Right atrium auricular region (tissue), 2 donors: ENCODE measurements around the gene DNASE1L3. TPM values are rescaled to one million over a fixed set of nuclear protein-coding genes. Genes with fewer than 3 reads are reported as not detected.

Experiments used
- DNase-seq: peaks from one replicate; pipeline ENCODE4 v3.0.0-alpha.2; 2019; ENCODE audit warnings: low spot score
- H3K27ac ChIP-seq, 2 donors: fragments of 200-600 bp; sonication (generic); 1 replicate in 1 of 2; 2 replicates in 1 of 2; pipeline ENCODE4 v1.5.1; 2016 to 2019
- H3K27me3 ChIP-seq, 2 donors: fragments of 200-600 bp; sonication (generic); one replicate each; pipeline versions ENCODE4 v1.5.1 to v1.6.0; 2017 to 2019
- H3K36me3 ChIP-seq: fragments of 200-600 bp; sonication (generic); one replicate; pipeline ENCODE4 v1.5.1; 2016
- H3K4me1 ChIP-seq, 2 donors: fragments of 200-600 bp; sonication (generic); one replicate each; pipeline versions ENCODE4 v1.5.1 to v1.6.0; 2017 to 2019
- H3K4me3 ChIP-seq, 2 donors: fragments of 200-600 bp; sonication (generic); 1 replicate in 1 of 2; 2 replicates in 1 of 2; pipeline ENCODE4 v1.5.1; 2017 to 2019; ENCODE audit warnings: mild to moderate bottlenecking in 1 of 2, moderate library complexity in 1 of 2
- H3K9me3 ChIP-seq, 2 donors: fragments of 200-600 bp; sonication (generic); one replicate each; pipeline ENCODE4 v1.5.1; 2019
- CTCF ChIP-seq, 2 donors: fragments of 200-600 bp; sonication (generic); IDR thresholded peaks; one replicate each; pipeline ENCODE4 v1.5.1; 2019; ENCODE audit warnings: antibody characterized with exemption in 2 of 2
- total RNA-seq, 2 donors: library from RNA; depleted of rRNA; stranded (reverse); fragments of >200 nt; gene quantifications; one replicate each; pipeline ENCODE4 v1.1.0, GENCODE V29; 2016

DNASE1L3 gene
- total RNA-seq, 2 donors from 2014 or later = 1.5 to 11.5 TPM

- H3K27ac ChIP-seq = no peak overlapping the region
- H3K9me3 ChIP-seq = no peaks in the 10 kb centered on the region
- no peak for TF ChIP-seq CTCF (IDR thresholded peaks at IDR 0.05)
- no peak for DNase-seq
- H3K36me3 ChIP-seq = peaks cover 78% of the 10 kb centered on the region
- H3K27me3 ChIP-seq = no peaks in the 10 kb centered on the region
- H3K4me1 ChIP-seq = no peaks in the 10 kb centered on the region
- H3K4me3 ChIP-seq = no peak overlapping the region
Observed at GRCh38 chr3:58152225-58153015, 58.4 kb downstream of the DNASE1L3 start.

GRCh38 chr3:58151637-58152036 is 59.1 kb downstream of the DNASE1L3 start:
- H3K36me3 ChIP-seq = peaks cover 79% of the 10 kb centered on the region
- no peaks in the 10 kb centered on the region for H3K4me1 ChIP-seq
- no peaks in the 10 kb centered on the region for H3K27me3 ChIP-seq
- no peak for TF ChIP-seq CTCF (IDR thresholded peaks at IDR 0.05)
- H3K4me3 ChIP-seq = no peak overlapping the region
- DNase-seq = no peak
- no peaks in the 10 kb centered on the region for H3K9me3 ChIP-seq
- H3K27ac ChIP-seq = no peak overlapping the region

- Histone ChIP-seq H3K36me3 (peaks cover 74% of the 10 kb centered on the region), H3K27ac (no peak overlapping the region), H3K9me3 (no peaks in the 10 kb centered on the region), H3K27me3 (no peaks in the 10 kb centered on the region), H3K4me3 (no peak overlapping the region), H3K4me1 (no peaks in the 10 kb centered on the region)
- no peak for TF ChIP-seq CTCF (IDR thresholded peaks at IDR 0.05)
- no peak for DNase-seq
Observed at GRCh38 chr3:58150810-58151199, 60.0 kb downstream of the DNASE1L3 start.

GRCh38 chr3:58150130-58150809 is 60.5 kb downstream of the DNASE1L3 start:
- no peak for TF ChIP-seq CTCF (IDR thresholded peaks at IDR 0.05)
- Histone ChIP-seq H3K27ac (no peak overlapping the region), H3K9me3 (no peaks in the 10 kb centered on the region), H3K4me1 (no peaks in the 10 kb centered on the region), H3K36me3 (peaks cover 69% of the 10 kb centered on the region), H3K4me3 (no peak overlapping the region), H3K27me3 (no peaks in the 10 kb centered on the region)
- no peak for DNase-seq

- H3K27me3 ChIP-seq = no peaks in the 10 kb centered on the region
- H3K4me3 ChIP-seq = no peak overlapping the region
- no peak for TF ChIP-seq CTCF (IDR thresholded peaks at IDR 0.05)
- H3K36me3 ChIP-seq = peaks cover 52% of the 10 kb centered on the region
- no peaks in the 10 kb centered on the region for H3K4me1 ChIP-seq
- H3K27ac ChIP-seq = no peak overlapping the region
- DNase-seq = no peak
- H3K9me3 ChIP-seq = no peaks in the 10 kb centered on the region
Observed at GRCh38 chr3:58148049-58148448, 62.7 kb downstream of the DNASE1L3 start.
